ENCODE data around the gene ADGRD2. TPM values are rescaled to one million over a fixed set of nuclear protein-coding genes. Genes with fewer than 3 reads are reported as not detected.

The ADGRD2 gene
- total and polyA plus RNA-seq, 9 of the 15 experiments (the other 6 are each of a cell fraction or from before 2014, with no cell fraction given), result not detected

- intact Hi-C loops (cut with micrococcal nuclease), result no loop called here
- no peaks in the 10 kb centered on the region for H4K20me1 ChIP-seq (replicated peaks; ENCODE audit: control insufficient read depth, insufficient read depth, low read length)
- H3K27ac ChIP-seq (ENCODE audit: extremely low read depth, low read depth, low read length), result peak overlapping the region; percentile 42; the same call in 2 of the 3 replicates
- BruUV-seq (replicated peaks), result no TSS peak
- H3K9ac ChIP-seq (ENCODE audit: insufficient read depth in 1 of 2, low read depth in 2 of 2, low read length in 2 of 2), result peak overlapping the region; percentile 41 to 77; a peak in 2 of 4 replicates
- no peaks in the 10 kb centered on the region for H3K9me1 ChIP-seq (ENCODE audit: control insufficient read depth, insufficient read depth, low read length)
- peak overlapping the region; percentile 96 for H2AFZ ChIP-seq (ENCODE audit: low read depth, low read length)
- DNase-seq (ENCODE audit: extremely low read depth in 1 of 4, low spot score in 3 of 4), result peak; percentile 50 to 71 (median 67)
- FAIRE-seq, result no peak
- ChIA-PET POLR2A (interaction anchor here (0.7 to 1.1 kb wide), 4 partner anchors 12 to 126 kb away, joined by 3 to 4 read pairs (median 3); no protein-coding TSS in a partner anchor), CTCF (ENCODE audit: low intra/inter-chr PET ratio) (no interaction called here)
- 53% methylated on average over 4 of the region's 5 CpGs for WGBS (ENCODE audit: insufficient coverage, low coverage, missing lambda C conversion rate)
- H3K79me2 ChIP-seq (ENCODE audit: control insufficient read depth, insufficient read depth, low read length), result no peaks in the 10 kb centered on the region
- no peaks in the 10 kb centered on the region for H3K27me3 ChIP-seq (ENCODE audit: control insufficient read depth in 2 of 2, insufficient read depth in 2 of 2, low read length in 2 of 2)
- peak overlapping the region; percentile 56; the same call in 1 of the 2 replicates for H3K4me2 ChIP-seq (ENCODE audit: insufficient read depth, low read length)
- no peaks in the 10 kb centered on the region for H3K9me3 ChIP-seq (replicated peaks; ENCODE audit: control insufficient read depth, insufficient read depth, low read depth, low read length)
- ATAC-seq, result peak; percentile 35
- H3K4me3 ChIP-seq, result no peak overlapping the region
- in situ Hi-C loops (cut with MboI), result no loop called here
- H3K4me1 ChIP-seq (replicated peaks in 1 of 2; ENCODE audit: control insufficient read depth in 2 of 2, insufficient read depth in 2 of 2, low read length in 2 of 2), result peaks cover 30 to 31% of the 10 kb centered on the region in 2 experiments
- H3K36me3 ChIP-seq (ENCODE audit: control insufficient read depth, insufficient read depth, low read length), result no peaks in the 10 kb centered on the region
- TF ChIP-seq JUN (IDR thresholded peaks at IDR 0.05; ENCODE audit: borderline replicate concordance, low read depth, low read length), result no peak
- TF ChIP-seq JUN (CRISPR knock-in tag; IDR thresholded peaks at IDR 0.05; ENCODE audit: borderline replicate concordance), result no peak
- no peak for TF ChIP-seq NFATC3 (IDR thresholded peaks at IDR 0.05)
- TF ChIP-seq MAFF (IDR thresholded peaks at IDR 0.05; ENCODE audit: low read length), result no peak
- peak; percentile 44; the same call in 1 of the 2 replicates for TF ChIP-seq ATF7 (IDR thresholded peaks at IDR 0.05)
- no peak for TF ChIP-seq ATF4 (CRISPR knock-in tag; IDR thresholded peaks at IDR 0.05)
- TF ChIP-seq KDM2B (CRISPR knock-in tag; IDR thresholded peaks at IDR 0.05), result no peak
- TF ChIP-seq PRDM10 (IDR thresholded peaks at IDR 0.05; ENCODE audit: partially characterized antibody), result peak; percentile 96
- no peak for TF ChIP-seq THRB (CRISPR knock-in tag; conservative IDR thresholded peaks at IDR 0.05)
- TF ChIP-seq POLR2B (IDR thresholded peaks at IDR 0.05; ENCODE audit: low read depth, partially characterized antibody), result no peak
- TF ChIP-seq FOXP4 (CRISPR knock-in tag; IDR thresholded peaks at IDR 0.05; ENCODE audit: borderline replicate concordance), result no peak
- TF ChIP-seq TBP (optimal IDR thresholded peaks at IDR 0.05; ENCODE audit: low read depth, low read length), result no peak
- TF ChIP-seq ETV6 (IDR thresholded peaks at IDR 0.05; ENCODE audit: borderline replicate concordance in 1 of 2, low read depth in 2 of 2, low read length in 1 of 2), result 0 out of 4 replicates have a peak, but pooled peaks of 1 of the 2 experiments have one; percentile 20
- TF ChIP-seq ETV6 (CRISPR knock-in tag; IDR thresholded peaks at IDR 0.05; ENCODE audit: borderline replicate concordance), result no peak
These were observed 63.2 kb downstream of the ADGRD2 start for GRCh38 chr9:124513376-124513994.

Measured in K562 (cell line).